ENCODE measurements around the gene ADAM17.

The ADAM17 gene

DNA sequence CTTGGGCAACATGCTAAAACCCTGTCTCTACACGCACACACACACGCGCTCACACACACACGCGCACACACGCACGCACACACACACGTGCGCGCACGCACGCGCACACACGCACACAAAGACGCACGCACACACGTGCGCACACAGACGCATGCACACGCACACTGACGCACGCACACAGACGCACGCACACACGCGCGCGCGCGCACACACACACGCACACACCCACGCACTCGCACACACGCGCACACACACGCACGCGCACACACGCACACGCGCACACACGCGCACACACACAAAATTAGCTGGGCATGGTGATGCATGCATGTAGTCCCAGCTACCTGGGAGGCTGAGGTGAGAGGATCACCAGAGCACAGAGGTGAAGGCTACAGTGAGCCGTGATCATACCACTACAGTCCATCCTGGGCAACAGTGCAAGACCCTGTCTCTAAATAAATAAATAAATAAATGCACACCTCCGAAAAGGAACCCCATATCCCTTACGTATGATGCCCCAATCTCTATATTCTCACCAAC is 89.4 kb downstream of the ADAM17 start:
- DNase-seq = no peak

- no peak for DNase-seq
Observed at GRCh38 chr2:9465170-9465569, 90.5 kb downstream of the ADAM17 start.

- peak in 1 of 3 experiments; percentile 50 for DNase-seq
Observed at GRCh38 chr2:9463698-9464034, 92.0 kb downstream of the ADAM17 start.

GRCh38 chr2:9462886-9463697 is 92.5 kb downstream of the ADAM17 start:
- DNase-seq = peak; percentile 18 to 81 (median 64)

GRCh38 chr2:9462313-9462712 is 93.3 kb downstream of the ADAM17 start:
- DNase-seq = peak in 1 of 3 experiments; percentile 38

DNA sequence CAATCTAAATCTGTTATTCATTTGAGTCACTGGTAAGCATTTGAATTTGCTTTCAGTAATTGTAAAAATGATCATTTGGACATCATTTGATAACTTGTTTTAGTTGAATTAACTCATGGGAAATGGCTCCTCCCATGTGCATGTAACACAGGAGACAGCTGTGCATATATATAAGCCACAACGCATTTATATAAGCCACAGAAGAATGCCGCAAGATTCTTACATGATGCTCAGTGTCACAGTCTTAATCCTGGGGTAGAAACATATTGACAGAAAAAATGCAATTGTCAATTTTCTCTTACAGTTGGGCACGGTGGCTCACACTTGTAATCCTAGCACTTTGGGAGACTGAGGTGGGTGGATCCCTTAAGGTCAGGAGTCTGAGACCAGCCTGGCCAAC is 94.6 kb downstream of the ADAM17 start:
- no peak for DNase-seq

- no peak for DNase-seq
Observed at GRCh38 chr2:9460441-9461017, 95.1 kb downstream of the ADAM17 start.

GRCh38 chr2:9451231-9451630 is 104.4 kb downstream of the ADAM17 start:
- peak in 1 of 3 experiments; percentile 30 for DNase-seq

GRCh38 chr2:9445089-9445488 is 110.5 kb downstream of the ADAM17 start:
- no peak for DNase-seq

GRCh38 chr2:9443526-9443925 is 112.1 kb downstream of the ADAM17 start:
- DNase-seq = no peak

- DNase-seq = no peak
Observed at GRCh38 chr2:9441556-9441955, 114.1 kb downstream of the ADAM17 start.

GRCh38 chr2:9440058-9440727 is 115.4 kb downstream of the ADAM17 start:
- no peak for DNase-seq

DNA sequence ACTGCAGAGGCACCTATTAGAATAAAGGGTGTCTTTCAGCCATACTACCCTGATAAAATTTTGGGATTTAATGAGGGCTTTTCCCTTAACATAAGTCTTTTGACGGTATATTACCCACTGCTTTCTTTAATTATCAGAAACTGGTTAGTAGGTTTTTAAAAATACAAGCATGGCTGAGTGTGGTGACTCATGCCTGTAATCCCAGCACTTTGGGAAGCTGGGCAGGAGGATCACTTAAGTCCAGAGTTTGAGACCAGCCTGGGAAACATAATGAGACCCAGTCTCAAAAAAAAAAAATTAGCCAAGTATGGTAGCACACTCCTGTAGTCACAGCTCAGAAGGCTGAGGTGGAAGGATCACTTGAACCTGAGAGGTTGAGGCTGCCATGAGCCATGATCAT is 116.1 kb downstream of the ADAM17 start:
- DNase-seq = no peak

Data from NCI-H1417 (cell line).